Glutamatergic neuron (in vitro differentiated cells): ENCODE data around the gene NAGA. TPM values are rescaled to one million over a fixed set of nuclear protein-coding genes. Genes with fewer than 3 reads are reported as not detected.

Experiments used
- DNase-seq: peaks from one replicate; pipeline ENCODE4 v3.0.0; 2022
- H3K27ac Mint-ChIP-seq: one replicate; pipeline ENCODE4 v1.8.0; 2020; ENCODE audit warnings: mild to moderate bottlenecking, mixed read lengths, inconsistent platforms; ENCODE audit not compliant: unreplicated experiment
- H3K27me3 Mint-ChIP-seq: one replicate; pipeline ENCODE4 v1.8.0; 2020; ENCODE audit warnings: mild to moderate bottlenecking, moderate library complexity, mixed read lengths, inconsistent platforms; ENCODE audit not compliant: unreplicated experiment
- H3K36me3 Mint-ChIP-seq: one replicate; pipeline ENCODE4 v1.8.0; 2020; ENCODE audit warnings: mild to moderate bottlenecking, mixed read lengths, inconsistent platforms; ENCODE audit not compliant: unreplicated experiment
- H3K4me1 Mint-ChIP-seq: one replicate; pipeline ENCODE4 v1.8.0; 2020; ENCODE audit warnings: mild to moderate bottlenecking, low read depth, mixed read lengths, inconsistent platforms; ENCODE audit not compliant: unreplicated experiment
- H3K4me3 Mint-ChIP-seq: one replicate; pipeline ENCODE4 v1.8.0; 2020; ENCODE audit warnings: mild to moderate bottlenecking, mixed read lengths, inconsistent platforms; ENCODE audit not compliant: unreplicated experiment
- H3K9me3 Mint-ChIP-seq: one replicate; pipeline ENCODE4 v1.8.0; 2020; ENCODE audit warnings: mild to moderate bottlenecking, moderate library complexity, mixed read lengths, inconsistent platforms; ENCODE audit not compliant: unreplicated experiment
- CTCF ChIP-seq: fragments of 200-600 bp; sonication (generic); IDR thresholded peaks from one replicate; pipeline ENCODE4 v1.5.0; 2021; ENCODE audit not compliant: partially characterized antibody, unreplicated experiment
- total RNA-seq: library from RNA; stranded (reverse); fragmentation: NEBNext Ultra II Directional; extraction: Animal tissue kit (Norgen Biotek cat#: 25700); gene quantifications from one replicate; pipeline ENCODE4 v1.2.1, GENCODE V29; 2021; ENCODE audit not compliant: unreplicated experiment

NAGA gene
- total RNA-seq, 1 donor from 2014 or later = 13.0 TPM

- peaks cover 4% of the 10 kb centered on the region for H3K36me3 Mint-ChIP-seq
Observed at GRCh38 chr22:42035256-42035655, 35.4 kb downstream of the NAGA start.

DNA sequence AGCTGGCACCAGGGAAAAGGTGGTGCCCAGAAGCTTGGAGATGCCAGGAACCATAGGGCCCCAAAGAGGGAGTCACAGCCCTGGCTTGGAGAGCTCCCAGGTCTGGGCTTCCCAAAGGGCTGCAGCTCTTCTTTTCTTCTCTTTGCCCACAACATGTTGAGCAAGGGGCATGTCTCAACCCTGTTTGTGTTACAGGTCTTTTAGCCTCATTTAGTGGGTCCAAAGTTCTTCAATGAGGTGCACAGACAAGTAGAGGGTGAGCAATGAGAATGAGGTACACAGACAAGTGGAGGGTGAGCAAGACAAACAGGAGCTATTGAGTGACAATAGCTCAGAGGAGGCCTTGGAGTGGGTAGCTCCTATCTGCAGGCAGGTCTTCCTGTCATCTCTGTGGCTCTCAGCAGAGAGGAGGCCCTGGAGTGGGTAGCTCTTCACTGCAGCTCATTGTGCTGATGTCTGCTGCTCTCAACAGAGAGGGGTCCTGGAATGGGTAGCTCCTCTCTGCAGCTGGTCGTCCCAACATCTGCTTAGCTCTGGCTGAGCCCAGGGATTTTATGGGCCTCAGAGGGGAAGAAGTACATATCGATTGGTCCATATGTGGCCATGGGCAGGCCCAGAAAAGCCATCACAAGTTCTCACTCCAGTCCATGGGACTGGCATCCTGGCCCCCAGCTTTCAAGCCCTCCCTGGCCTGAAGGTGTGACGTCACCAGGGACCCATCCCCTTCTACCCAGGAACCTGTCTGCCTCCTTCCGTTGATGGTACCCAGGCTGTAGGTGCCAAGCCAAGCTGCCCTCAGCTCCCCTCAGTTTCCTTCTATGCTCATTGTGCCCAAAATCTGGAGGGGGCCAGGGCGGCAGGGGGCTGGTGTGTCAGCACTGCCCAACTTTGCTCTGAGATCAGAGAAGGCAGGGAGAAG is 37.1 kb downstream of the NAGA start:
- TF ChIP-seq CTCF = no peak
- Mint-ChIP-seq H3K36me3 (no peaks in the 10 kb centered on the region), H3K27ac (no peak overlapping the region), H3K27me3 (no peaks in the 10 kb centered on the region), H3K9me3 (peaks cover 1% of the 10 kb centered on the region), H3K4me1 (no peaks in the 10 kb centered on the region), H3K4me3 (no peak overlapping the region)
- DNase-seq = no peak

More at GRCh38 chr22:42035256-42035655, 35.4 kb downstream of the NAGA start:
- Mint-ChIP-seq H3K27me3 (no peaks in the 10 kb centered on the region), H3K27ac (no peak overlapping the region), H3K4me1 (no peaks in the 10 kb centered on the region), H3K4me3 (no peak overlapping the region), H3K9me3 (peaks cover under 1% of the 10 kb centered on the region)
- no peak for TF ChIP-seq CTCF
- no peak for DNase-seq

DNA sequence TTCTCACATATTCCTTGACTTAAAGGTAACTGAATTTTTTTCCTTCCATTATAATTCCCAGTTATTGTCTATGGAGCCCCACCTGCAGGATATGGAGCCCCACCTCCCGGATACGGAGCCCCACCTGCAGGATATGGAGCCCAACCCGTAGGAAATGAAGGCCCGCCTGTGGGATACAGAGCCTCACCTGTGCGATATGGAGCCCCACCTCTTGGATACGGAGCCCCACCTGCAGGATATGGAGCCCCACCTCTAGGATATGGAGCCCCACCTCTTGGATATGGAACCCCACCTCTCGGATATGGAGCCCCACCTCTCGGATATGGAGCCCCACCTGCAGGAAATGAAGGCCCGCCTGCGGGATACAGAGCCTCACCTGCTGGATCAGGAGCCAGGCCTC is 43.9 kb downstream of the NAGA start:
- DNase-seq = no peak
- Mint-ChIP-seq H3K9me3 (peaks cover 1% of the 10 kb centered on the region), H3K4me3 (no peak overlapping the region)

DNA sequence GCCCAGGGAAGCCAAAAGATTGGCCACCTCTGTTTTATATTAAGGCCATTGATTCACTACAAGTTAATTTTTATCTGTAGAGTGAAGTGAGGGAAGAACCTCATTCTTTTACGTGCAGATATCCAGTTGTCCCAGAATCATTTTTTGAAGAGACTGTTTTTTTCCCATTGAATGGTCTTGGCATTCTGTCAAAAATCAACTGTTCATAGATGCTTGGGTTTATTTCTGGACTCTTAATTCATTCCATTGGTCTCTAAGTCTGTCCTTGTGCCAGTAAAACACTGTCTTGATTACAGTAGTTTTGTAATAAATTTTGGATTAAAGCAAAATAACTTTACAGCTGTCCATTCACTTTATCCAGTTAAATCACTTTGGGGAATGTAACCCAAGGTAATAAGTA is 45.2 kb downstream of the NAGA start:
- H3K9me3 Mint-ChIP-seq = peaks cover 1% of the 10 kb centered on the region
- DNase-seq = no peak
- H3K36me3 Mint-ChIP-seq = no peaks in the 10 kb centered on the region
- H3K4me1 Mint-ChIP-seq = no peaks in the 10 kb centered on the region
- peaks cover 5% of the 10 kb centered on the region for H3K27me3 Mint-ChIP-seq
- TF ChIP-seq CTCF = no peak
- no peak overlapping the region for H3K27ac Mint-ChIP-seq
- no peak overlapping the region for H3K4me3 Mint-ChIP-seq

More for the DNA sequence above, 43.9 kb downstream of the NAGA start:
- H3K4me1 Mint-ChIP-seq = no peaks in the 10 kb centered on the region
- TF ChIP-seq CTCF = no peak
- no peak overlapping the region for H3K27ac Mint-ChIP-seq
- peaks cover 5% of the 10 kb centered on the region for H3K27me3 Mint-ChIP-seq
- H3K36me3 Mint-ChIP-seq = no peaks in the 10 kb centered on the region
